Measurements from ENCODE around the gene RNASET2.

The RNASET2 gene

GRCh38 chr6:166956444-166957086, at the start of gene RNASET2:
TSS of gene RNASET2 (minus strand) at chr6:166956550. CDS start at chr6:166956182, 368 bp downstream.
- peak; percentile 98 for DNase-seq (ENCODE audit: low read depth, low spot score)

GRCh38 chr6:167005350-167006159, 49.2 kb upstream of the RNASET2 start:
- no peak for DNase-seq (ENCODE audit: low read depth, low spot score)

GRCh38 chr6:167000759-167001158, 44.4 kb upstream of the RNASET2 start:
- no peak for DNase-seq (ENCODE audit: low read depth, low spot score)

GRCh38 chr6:166999884-167000253, 43.5 kb upstream of the RNASET2 start:
- no peak for DNase-seq (ENCODE audit: low read depth, low spot score)

GRCh38 chr6:166999145-166999883, 43.0 kb upstream of the RNASET2 start, which contains the start of gene CEP43:
TSS of gene CEP43 (plus strand) at chr6:166999397. CDS start at chr6:166999413, 16 bp downstream.
- DNase-seq (ENCODE audit: low read depth, low spot score), result peak; percentile 79

GRCh38 chr6:166998256-166999144, 42.1 kb upstream of the RNASET2 start:
- DNase-seq (ENCODE audit: low read depth, low spot score), result no peak

GRCh38 chr6:166997768-166998255, 41.5 kb upstream of the RNASET2 start:
- no peak for DNase-seq (ENCODE audit: low read depth, low spot score)

- no peak for DNase-seq (ENCODE audit: low read depth, low spot score)
Observed at GRCh38 chr6:166997348-166997747, 41.0 kb upstream of the RNASET2 start.

- DNase-seq (ENCODE audit: low read depth, low spot score), result no peak
Observed at GRCh38 chr6:166996406-166996805, 40.1 kb upstream of the RNASET2 start.

- no peak for DNase-seq (ENCODE audit: low read depth, low spot score)
Observed at GRCh38 chr6:166989427-166990032, 33.2 kb upstream of the RNASET2 start.

GRCh38 chr6:166988674-166989201, 32.4 kb upstream of the RNASET2 start:
- DNase-seq (ENCODE audit: low read depth, low spot score), result no peak

GRCh38 chr6:166987930-166988329, 31.6 kb upstream of the RNASET2 start:
- no peak for DNase-seq (ENCODE audit: low read depth, low spot score)

- no peak for DNase-seq (ENCODE audit: low read depth, low spot score)
Observed at GRCh38 chr6:166987448-166987847, 31.1 kb upstream of the RNASET2 start.

GRCh38 chr6:166980738-166981137, 24.4 kb upstream of the RNASET2 start:
- no peak for DNase-seq (ENCODE audit: low read depth, low spot score)

GRCh38 chr6:166977621-166978525, 21.5 kb upstream of the RNASET2 start:
- DNase-seq (ENCODE audit: low read depth, low spot score), result no peak

GRCh38 chr6:166976636-166977035, 20.3 kb upstream of the RNASET2 start:
- no peak for DNase-seq (ENCODE audit: low read depth, low spot score)

GRCh38 chr6:166972101-166972500, 15.8 kb upstream of the RNASET2 start:
- DNase-seq (ENCODE audit: low read depth, low spot score), result no peak

- no peak for DNase-seq (ENCODE audit: low read depth, low spot score)
Observed at GRCh38 chr6:166971271-166971670, 14.9 kb upstream of the RNASET2 start.

GRCh38 chr6:166970776-166971175, 14.4 kb upstream of the RNASET2 start:
- DNase-seq (ENCODE audit: low read depth, low spot score), result no peak
